Measurements from ENCODE around the gene WDR86.

Gene WDR86

DNA sequence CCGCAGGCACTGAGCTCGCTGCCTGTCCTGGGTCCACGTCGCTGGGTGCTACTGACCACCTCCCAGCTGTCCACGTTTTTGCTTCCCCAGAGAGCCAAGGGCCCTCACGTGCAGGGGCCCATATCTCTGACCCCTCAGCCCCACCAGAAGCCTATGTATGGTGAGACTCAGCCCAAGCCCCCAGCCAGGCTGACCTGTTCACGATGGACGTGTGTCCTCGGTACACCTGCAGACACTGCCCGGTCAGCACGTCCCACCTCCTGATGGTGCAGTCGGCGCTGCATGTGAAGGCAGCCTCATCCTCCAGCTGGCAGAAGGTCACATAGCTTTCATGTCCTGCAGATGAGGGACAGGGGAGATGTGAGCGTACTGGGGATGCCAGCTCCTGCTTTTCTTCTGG lies 9.9 kb downstream of the WDR86 start:
- TF ChIP-seq, protein P1, sequence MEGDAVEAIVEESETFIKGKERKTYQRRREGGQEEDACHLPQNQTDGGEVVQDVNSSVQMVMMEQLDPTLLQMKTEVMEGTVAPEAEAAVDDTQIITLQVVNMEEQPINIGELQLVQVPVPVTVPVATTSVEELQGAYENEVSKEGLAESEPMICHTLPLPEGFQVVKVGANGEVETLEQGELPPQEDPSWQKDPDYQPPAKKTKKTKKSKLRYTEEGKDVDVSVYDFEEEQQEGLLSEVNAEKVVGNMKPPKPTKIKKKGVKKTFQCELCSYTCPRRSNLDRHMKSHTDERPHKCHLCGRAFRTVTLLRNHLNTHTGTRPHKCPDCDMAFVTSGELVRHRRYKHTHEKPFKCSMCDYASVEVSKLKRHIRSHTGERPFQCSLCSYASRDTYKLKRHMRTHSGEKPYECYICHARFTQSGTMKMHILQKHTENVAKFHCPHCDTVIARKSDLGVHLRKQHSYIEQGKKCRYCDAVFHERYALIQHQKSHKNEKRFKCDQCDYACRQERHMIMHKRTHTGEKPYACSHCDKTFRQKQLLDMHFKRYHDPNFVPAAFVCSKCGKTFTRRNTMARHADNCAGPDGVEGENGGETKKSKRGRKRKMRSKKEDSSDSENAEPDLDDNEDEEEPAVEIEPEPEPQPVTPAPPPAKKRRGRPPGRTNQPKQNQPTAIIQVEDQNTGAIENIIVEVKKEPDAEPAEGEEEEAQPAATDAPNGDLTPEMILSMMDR (IDR thresholded peaks at IDR 0.05) = no peak

DNA sequence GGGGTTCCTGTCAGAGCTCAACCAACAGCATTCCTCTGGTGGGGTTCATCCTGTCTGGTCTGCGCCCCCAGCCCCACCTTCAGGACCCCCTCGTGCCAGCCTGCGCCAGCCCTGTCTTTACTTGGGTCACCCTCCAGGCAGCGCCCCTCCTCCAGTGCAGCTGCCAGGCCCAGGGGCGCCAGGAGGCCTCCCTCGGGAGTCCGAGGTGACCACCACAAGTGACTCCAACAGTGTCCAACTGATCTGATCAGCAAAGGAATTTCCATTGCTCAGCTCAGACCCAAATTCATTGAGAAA lies 10.6 kb downstream of the WDR86 start:
- TF ChIP-seq, protein P1 (IDR thresholded peaks at IDR 0.05) = no peak

GRCh38 chr7:151398446-151399304 lies 11.2 kb downstream of the WDR86 start:
- TF ChIP-seq, protein P1 (IDR thresholded peaks at IDR 0.05) = no peak

GRCh38 chr7:151397026-151397425 lies 12.8 kb downstream of the WDR86 start:
- TF ChIP-seq, protein P1 (IDR thresholded peaks at IDR 0.05) = no peak

DNA sequence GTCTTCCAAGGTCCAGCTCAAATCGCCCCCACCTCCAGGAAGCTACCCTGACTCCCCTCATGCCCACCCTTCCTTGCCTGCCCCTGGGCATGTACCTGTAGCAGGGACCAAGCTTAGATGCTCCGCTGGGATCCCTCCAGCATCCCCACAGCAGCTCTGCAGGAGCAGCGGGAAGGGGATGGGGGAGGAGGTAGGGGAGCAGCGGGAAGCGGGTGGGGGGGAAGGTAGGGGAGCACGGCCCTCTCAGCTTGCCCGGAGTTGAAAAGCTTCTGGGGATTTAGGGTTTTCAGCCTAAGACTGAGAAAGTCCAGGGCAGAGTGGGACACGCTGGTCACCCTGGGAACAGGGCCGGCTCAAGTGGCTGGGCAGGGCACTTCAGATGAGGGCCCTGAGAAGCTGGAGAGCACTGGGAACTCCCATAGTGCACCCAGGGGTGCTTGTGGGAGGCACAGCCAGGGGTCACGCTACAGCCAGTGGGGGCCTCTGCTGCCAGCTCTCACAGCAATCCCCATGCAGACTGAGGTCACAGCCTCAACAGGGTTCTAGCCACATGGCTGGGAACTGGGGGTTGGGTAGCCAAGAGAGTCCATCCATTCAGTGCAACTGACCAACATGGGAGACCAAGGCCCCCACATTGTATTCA lies 13.4 kb downstream of the WDR86 start:
- TF ChIP-seq, protein P1 (IDR thresholded peaks at IDR 0.05) = no peak

GRCh38 chr7:151395036-151395367 lies 14.8 kb downstream of the WDR86 start:
- TF ChIP-seq, protein P1 (IDR thresholded peaks at IDR 0.05) = no peak

GRCh38 chr7:151394076-151395035 lies 15.5 kb downstream of the WDR86 start:
- TF ChIP-seq, protein P1 (IDR thresholded peaks at IDR 0.05) = no peak

Measured in LNCAP (cell line).